SK-N-SH (cell line): Measurements from ENCODE around the gene TCP11L1. TPM values are rescaled to one million over a fixed set of nuclear protein-coding genes. Genes with fewer than 3 reads are reported as not detected.
A peak's percentile ranks its signal among the peaks of the same experiment; 100 is the strongest.
"Not testable (repeated sequence)": the region's sequence is repeated elsewhere in the genome, so short reads cannot be mapped to it uniquely, and the experiment has no call there.

ENCODE experiments used
- CTCF ChIA-PET: fragments of 300-600, 350-600 bp; formaldehyde crosslinking; extraction: SDS; loops from one replicate; lab custom pipeline; 2021; lab: Yijun Ruan, JAX
- POLR2A ChIA-PET: fragments of 350-600 bp; sonication (Branson Sonifier 250); formaldehyde crosslinking; extraction: SDS; loops from one replicate; lab custom pipeline; 2020; ENCODE audit warnings: antibody characterized with exemption, inconsistent platforms; lab: Yijun Ruan, JAX
- DNase-seq: peaks from one replicate; pipeline ENCODE4 v3.0.0; 2012
- H2AFZ ChIP-seq: fragments of 200-600 bp; sonication (generic); 2 replicates; pipeline ENCODE4 v1.8.1; 2016; ENCODE audit warnings: antibody characterized with exemption, mild to moderate bottlenecking, low read depth
- H3F3A ChIP-seq: fragments of 200-600 bp; sonication (generic); replicated peaks from 2 replicates; pipeline ENCODE3; 2016; ENCODE audit warnings: antibody characterized with exemption, mild to moderate bottlenecking; ENCODE audit not compliant: insufficient read depth
- H3K27ac ChIP-seq, 2 experiments: fragments of 200-500 bp in 1 of 2; fragments of 200-600 bp in 1 of 2; sonication (Bioruptor generic) in 1 of 2; sonication (generic), shearing (Covaris generic) in 1 of 2; 2 replicates each; pipeline versions ENCODE4 v1.5.1 to v1.6.1; 2014 to 2016; ENCODE audit warnings: low read depth in 2 of 2, inconsistent platforms in 1 of 2, low read length in 1 of 2, mild to moderate bottlenecking in 1 of 2, mixed read lengths in 1 of 2
- H3K27me3 ChIP-seq: fragments of 200-600 bp; sonication (generic), shearing (Covaris generic); 2 replicates; pipeline ENCODE4 v1.6.1; 2016; ENCODE audit warnings: mixed run types; ENCODE audit not compliant: insufficient read depth
- H3K36me3 ChIP-seq, 2 experiments: fragments of 200-500 bp in 1 of 2; fragments of 200-600 bp in 1 of 2; sonication (Bioruptor generic) in 1 of 2; sonication (generic) in 1 of 2; replicated peaks in 1 of 2; 2 replicates each; pipeline versions ENCODE3 to v1.5.1; 2014 to 2016; ENCODE audit warnings: low read length in 1 of 2, mild to moderate bottlenecking in 1 of 2; ENCODE audit not compliant: insufficient read depth in 2 of 2, control insufficient read depth in 1 of 2
- H3K4me1 ChIP-seq, 2 experiments: fragments of 200-500 bp in 1 of 2; fragments of 200-600 bp in 1 of 2; sonication (Bioruptor generic) in 1 of 2; sonication (generic), shearing (Covaris generic) in 1 of 2; 2 replicates each; pipeline versions ENCODE4 v1.5.1 to v1.6.1; 2014 to 2016; ENCODE audit warnings: low read depth in 1 of 2, low read length in 1 of 2, mixed run types in 1 of 2; ENCODE audit not compliant: insufficient read depth in 2 of 2, control insufficient read depth in 1 of 2
- H3K4me2 ChIP-seq: fragments of 200-600 bp; sonication (generic), shearing (Covaris generic); 2 replicates; pipeline ENCODE4 v1.6.1; 2017; ENCODE audit warnings: mixed run types
- H3K4me3 ChIP-seq, 2 experiments: fragments of 200-500 bp in 1 of 2; fragments of 200-600 bp in 1 of 2; sonication (Bioruptor generic) in 1 of 2; sonication (generic), shearing (Covaris generic) in 1 of 2; 2 replicates each; pipeline versions ENCODE4 v1.5.1 to v1.8.1; 2014 to 2016; ENCODE audit warnings: low read depth in 2 of 2, inconsistent platforms in 1 of 2, low read length in 1 of 2, mild to moderate bottlenecking in 1 of 2, mixed read lengths in 1 of 2, moderate library complexity in 1 of 2
- H3K79me2 ChIP-seq: fragments of 200-600 bp; sonication (generic); 2 replicates; pipeline ENCODE4 v1.8.1; 2017; ENCODE audit warnings: mild to moderate bottlenecking; ENCODE audit not compliant: insufficient read depth
- H3K9ac ChIP-seq: fragments of 200-600 bp; sonication (generic); 2 replicates; pipeline ENCODE4 v1.6.1; 2017; ENCODE audit warnings: mixed run types
- H3K9me2 ChIP-seq: fragments of 200-600 bp; sonication (generic); 2 replicates; pipeline ENCODE4 v1.6.1; 2017; ENCODE audit warnings: mixed run types
- H3K9me3 ChIP-seq: fragments of 200-600 bp; sonication (generic); 2 replicates; pipeline ENCODE4 v1.6.1; 2017; ENCODE audit warnings: mixed run types, mild to moderate bottlenecking, moderate library complexity
- H4K20me1 ChIP-seq: fragments of 200-600 bp; sonication (generic); 2 replicates; pipeline ENCODE4 v1.6.1; 2017; ENCODE audit warnings: mild to moderate bottlenecking, mixed run types; ENCODE audit not compliant: insufficient read depth
- EP300 ChIP-seq, 2 experiments: IDR thresholded peaks; 2 replicates each; pipeline versions ENCODE4 v1.4.0 to v1.6.1; 2012; ENCODE audit warnings: borderline replicate concordance in 1 of 2, low read depth in 1 of 2, low read length in 1 of 2
- FOSL2 ChIP-seq: IDR thresholded peaks from 2 replicates; pipeline ENCODE4 v1.4.0; 2012; ENCODE audit warnings: low read depth, mild to moderate bottlenecking, moderate library complexity, borderline replicate concordance
- FOXJ3 ChIP-seq: sonication (generic); formaldehyde crosslinking; IDR thresholded peaks from 2 replicates; pipeline ENCODE4 v1.5.1; 2020; ENCODE audit warnings: mild to moderate bottlenecking, missing genetic modification reagents
- GATA2 ChIP-seq: sonication (generic); formaldehyde crosslinking; IDR thresholded peaks from 2 replicates; pipeline ENCODE4 v1.5.0; 2020; ENCODE audit warnings: mild to moderate bottlenecking, missing genetic modification reagents
- NFIC ChIP-seq: IDR thresholded peaks from 2 replicates; pipeline ENCODE4 v1.4.0; 2012; ENCODE audit warnings: borderline replicate concordance
- PBX3 ChIP-seq: IDR thresholded peaks from 2 replicates; pipeline ENCODE4; 2012
- POLR2AphosphoS5 ChIP-seq: IDR thresholded peaks from 2 replicates; pipeline ENCODE4 v1.6.1; 2012; ENCODE audit warnings: low read depth, low read length
- RAD21 ChIP-seq: IDR thresholded peaks from 2 replicates; pipeline ENCODE4 v1.6.1; 2012; ENCODE audit warnings: mild to moderate bottlenecking, low read length
- RXRA ChIP-seq: IDR thresholded peaks from 2 replicates; pipeline ENCODE4 v1.4.0; 2012; ENCODE audit warnings: low read depth, mild to moderate bottlenecking, borderline replicate concordance
- TCF12 ChIP-seq: IDR thresholded peaks from 2 replicates; pipeline ENCODE4 v1.4.0; 2012
- TEAD4 ChIP-seq: IDR thresholded peaks from 2 replicates; pipeline ENCODE4 v1.4.0; 2012; ENCODE audit warnings: mild to moderate bottlenecking, borderline replicate concordance; ENCODE audit not compliant: insufficient read depth
- YY1 ChIP-seq: IDR thresholded peaks from 2 replicates; pipeline ENCODE4 v1.4.0; 2012; ENCODE audit warnings: low read depth, mild to moderate bottlenecking
- ZBTB33 ChIP-seq: IDR thresholded peaks from 2 replicates; pipeline ENCODE4 v1.4.0; 2012; ENCODE audit warnings: low read depth, borderline replicate concordance
- WGBS: methylation state at CpG from one replicate; pipeline ENCODE4 v1.1.6; 2017; ENCODE audit warnings: low lambda C conversion rate; 5-methylcytosine and 5-hydroxymethylcytosine counted together
- polyA plus RNA-seq, 3 experiments: library from polyadenylated mRNA; depleted of rRNA; stranded (reverse); fragments of >200 nt; gene quantifications; 2 replicates each; pipeline ENCODE4 v1.2.3, GENCODE V29; 2012
- TF ChIP-seq, protein P1 (sequence below): fragments of 150-350 bp; IDR thresholded peaks from 2 replicates; pipeline ENCODE4 v1.6.1; 2017; ENCODE audit warnings: antibody characterized with exemption, low read length, low read depth, borderline replicate concordance
- TF ChIP-seq, protein P2 (sequence below): fragments of 150-350 bp; IDR thresholded peaks from 2 replicates; pipeline ENCODE4 v1.6.1; 2016; ENCODE audit warnings: mild to moderate bottlenecking, low read depth, low read length
- TF ChIP-seq, protein P3 (sequence below): IDR thresholded peaks from 2 replicates; pipeline ENCODE4 v1.6.1; 2012; ENCODE audit warnings: mild to moderate bottlenecking, low read depth, low read length, moderate library complexity

Gene TCP11L1
- polyA plus RNA-seq, 1 of the 3 experiments (the other 2 are of a cell fraction), result 12.7 TPM

DNA sequence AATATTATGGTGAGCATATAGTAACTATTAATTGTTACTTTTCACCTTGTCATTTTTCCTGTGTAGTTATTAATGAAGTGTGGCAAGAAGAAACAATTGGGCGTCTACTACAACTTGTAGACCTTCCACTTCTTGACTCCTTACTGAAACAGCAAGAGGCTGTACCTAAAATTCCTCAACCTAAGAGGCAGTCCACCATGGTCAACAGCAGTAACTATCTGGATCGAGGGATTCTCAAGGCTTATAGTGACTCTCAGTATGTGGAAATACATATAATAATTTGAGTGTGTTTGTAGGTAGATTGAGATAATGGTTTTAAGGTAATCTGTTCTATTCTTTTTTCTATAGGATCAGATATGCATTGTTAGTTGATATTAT is 10.8 kb upstream of the TCP11L1 start:
- Histone ChIP-seq H3K9me2 (no peaks in the 10 kb centered on the region), H3K27ac (peak overlapping the region; percentile 65 to 79; a peak in 3 of 4 replicates), H2AFZ (no peak overlapping the region), H3K79me2 (peaks cover 22% of the 10 kb centered on the region), H3K4me2 (peak overlapping the region; percentile 67), H3K27me3 (no peaks in the 10 kb centered on the region), H3K36me3 (peaks cover 15 to 23% of the 10 kb centered on the region in 2 experiments), H3F3A (peaks cover 31% of the 10 kb centered on the region), H4K20me1 (no peaks in the 10 kb centered on the region), H3K9ac (no peak overlapping the region), H3K9me3 (no peaks in the 10 kb centered on the region), H3K4me1 (peaks cover 2 to 26% of the 10 kb centered on the region in 2 experiments), H3K4me3 (peak overlapping the region in 1 of 2 experiments; percentile 43; a peak in 2 of 4 replicates)
- ChIA-PET CTCF (interaction anchor here (1.8 kb wide), 1 partner anchor 37 kb away, joined by 5 read pairs; no protein-coding TSS in a partner anchor), POLR2A (no interaction called here)
- TF ChIP-seq PBX3, result no peak
- TF ChIP-seq FOXJ3, result no peak
- TF ChIP-seq, protein P1, sequence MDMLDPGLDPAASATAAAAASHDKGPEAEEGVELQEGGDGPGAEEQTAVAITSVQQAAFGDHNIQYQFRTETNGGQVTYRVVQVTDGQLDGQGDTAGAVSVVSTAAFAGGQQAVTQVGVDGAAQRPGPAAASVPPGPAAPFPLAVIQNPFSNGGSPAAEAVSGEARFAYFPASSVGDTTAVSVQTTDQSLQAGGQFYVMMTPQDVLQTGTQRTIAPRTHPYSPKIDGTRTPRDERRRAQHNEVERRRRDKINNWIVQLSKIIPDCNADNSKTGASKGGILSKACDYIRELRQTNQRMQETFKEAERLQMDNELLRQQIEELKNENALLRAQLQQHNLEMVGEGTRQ, result no peak
- no peak for TF ChIP-seq YY1
- TF ChIP-seq TCF12, result no peak
- TF ChIP-seq GATA2, result no peak
- TF ChIP-seq NFIC, result no peak
- TF ChIP-seq RXRA, result no peak
- TF ChIP-seq, protein P2, sequence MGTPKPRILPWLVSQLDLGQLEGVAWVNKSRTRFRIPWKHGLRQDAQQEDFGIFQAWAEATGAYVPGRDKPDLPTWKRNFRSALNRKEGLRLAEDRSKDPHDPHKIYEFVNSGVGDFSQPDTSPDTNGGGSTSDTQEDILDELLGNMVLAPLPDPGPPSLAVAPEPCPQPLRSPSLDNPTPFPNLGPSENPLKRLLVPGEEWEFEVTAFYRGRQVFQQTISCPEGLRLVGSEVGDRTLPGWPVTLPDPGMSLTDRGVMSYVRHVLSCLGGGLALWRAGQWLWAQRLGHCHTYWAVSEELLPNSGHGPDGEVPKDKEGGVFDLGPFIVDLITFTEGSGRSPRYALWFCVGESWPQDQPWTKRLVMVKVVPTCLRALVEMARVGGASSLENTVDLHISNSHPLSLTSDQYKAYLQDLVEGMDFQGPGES, result no peak
- no peak for TF ChIP-seq ZBTB33
- no peak for TF ChIP-seq EP300 (IDR thresholded peaks at IDR 0.05; ENCODE audit: borderline replicate concordance in 1 of 2, low read depth in 1 of 2, low read length in 1 of 2)
- no peak for TF ChIP-seq TEAD4
- no peak for TF ChIP-seq POLR2AphosphoS5
- TF ChIP-seq RAD21, result no peak
- no peak for TF ChIP-seq FOSL2
- TF ChIP-seq, protein P3, sequence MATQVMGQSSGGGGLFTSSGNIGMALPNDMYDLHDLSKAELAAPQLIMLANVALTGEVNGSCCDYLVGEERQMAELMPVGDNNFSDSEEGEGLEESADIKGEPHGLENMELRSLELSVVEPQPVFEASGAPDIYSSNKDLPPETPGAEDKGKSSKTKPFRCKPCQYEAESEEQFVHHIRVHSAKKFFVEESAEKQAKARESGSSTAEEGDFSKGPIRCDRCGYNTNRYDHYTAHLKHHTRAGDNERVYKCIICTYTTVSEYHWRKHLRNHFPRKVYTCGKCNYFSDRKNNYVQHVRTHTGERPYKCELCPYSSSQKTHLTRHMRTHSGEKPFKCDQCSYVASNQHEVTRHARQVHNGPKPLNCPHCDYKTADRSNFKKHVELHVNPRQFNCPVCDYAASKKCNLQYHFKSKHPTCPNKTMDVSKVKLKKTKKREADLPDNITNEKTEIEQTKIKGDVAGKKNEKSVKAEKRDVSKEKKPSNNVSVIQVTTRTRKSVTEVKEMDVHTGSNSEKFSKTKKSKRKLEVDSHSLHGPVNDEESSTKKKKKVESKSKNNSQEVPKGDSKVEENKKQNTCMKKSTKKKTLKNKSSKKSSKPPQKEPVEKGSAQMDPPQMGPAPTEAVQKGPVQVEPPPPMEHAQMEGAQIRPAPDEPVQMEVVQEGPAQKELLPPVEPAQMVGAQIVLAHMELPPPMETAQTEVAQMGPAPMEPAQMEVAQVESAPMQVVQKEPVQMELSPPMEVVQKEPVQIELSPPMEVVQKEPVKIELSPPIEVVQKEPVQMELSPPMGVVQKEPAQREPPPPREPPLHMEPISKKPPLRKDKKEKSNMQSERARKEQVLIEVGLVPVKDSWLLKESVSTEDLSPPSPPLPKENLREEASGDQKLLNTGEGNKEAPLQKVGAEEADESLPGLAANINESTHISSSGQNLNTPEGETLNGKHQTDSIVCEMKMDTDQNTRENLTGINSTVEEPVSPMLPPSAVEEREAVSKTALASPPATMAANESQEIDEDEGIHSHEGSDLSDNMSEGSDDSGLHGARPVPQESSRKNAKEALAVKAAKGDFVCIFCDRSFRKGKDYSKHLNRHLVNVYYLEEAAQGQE, result no peak
- 85% methylated on average over 2 of the region's 2 CpGs for WGBS
- no peak for DNase-seq

DNA sequence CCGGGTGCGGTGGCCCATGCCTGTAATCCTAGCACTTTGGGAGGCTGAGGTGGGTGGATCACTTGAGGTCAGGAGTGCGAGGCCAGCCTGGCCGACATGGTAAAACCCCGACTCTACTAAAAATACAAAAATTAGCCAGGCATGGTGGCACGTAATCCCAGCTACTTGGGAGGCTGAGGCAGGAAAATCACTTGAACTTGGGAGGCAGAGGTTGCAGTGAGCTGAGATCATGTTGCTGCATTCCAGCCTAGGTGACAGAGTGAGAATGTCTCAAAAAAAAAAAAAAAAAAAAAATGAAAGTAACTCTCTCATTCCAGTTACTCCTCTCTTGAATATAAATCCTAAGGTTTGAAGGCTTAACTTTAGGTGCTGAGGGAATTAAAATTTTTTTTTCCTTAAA is 10.2 kb upstream of the TCP11L1 start:
- H3K27me3 ChIP-seq, H4K20me1 ChIP-seq, POLR2A ChIA-PET, H3K9me2 ChIP-seq, H2AFZ ChIP-seq, H3K9ac ChIP-seq, H3K9me3 ChIP-seq, H3K4me3 ChIP-seq, DNase-seq: not testable (repeated sequence)
- peaks cover 2 to 26% of the 10 kb centered on the region in 2 experiments for H3K4me1 ChIP-seq
- H3K79me2 ChIP-seq, result peaks cover 15% of the 10 kb centered on the region; the same call in 1 of the 2 replicates
- CTCF ChIA-PET, result interaction anchor here (0.8 to 1.4 kb wide), 3 partner anchors 13 to 158 kb away, joined by 3 to 5 read pairs (median 3); partner anchors contain the start of gene DEPDC7
- 85% methylated on average over 6 of the region's 6 CpGs for WGBS
- H3K27ac ChIP-seq, result peak overlapping the region in 1 of 2 experiments; percentile 65; a peak in 3 of 4 replicates
- H3K4me2 ChIP-seq, result peak overlapping the region; percentile 8; the same call in 1 of the 2 replicates
- H3F3A ChIP-seq, result peaks cover 31% of the 10 kb centered on the region
- H3K36me3 ChIP-seq, result peaks cover 15 to 28% of the 10 kb centered on the region in 2 experiments
